Pericardium fibroblast (primary cell): Measurements from ENCODE around the gene SLC4A3. TPM values are rescaled to one million over a fixed set of nuclear protein-coding genes. Genes with fewer than 3 reads are reported as not detected.

ENCODE experiments used
- total RNA-seq: library from RNA; depleted of rRNA; stranded (reverse); fragments of >200 nt; gene quantifications from 2 replicates; pipeline ENCODE4 v1.2.3, GENCODE V29; 2015

SLC4A3 gene, protein sequence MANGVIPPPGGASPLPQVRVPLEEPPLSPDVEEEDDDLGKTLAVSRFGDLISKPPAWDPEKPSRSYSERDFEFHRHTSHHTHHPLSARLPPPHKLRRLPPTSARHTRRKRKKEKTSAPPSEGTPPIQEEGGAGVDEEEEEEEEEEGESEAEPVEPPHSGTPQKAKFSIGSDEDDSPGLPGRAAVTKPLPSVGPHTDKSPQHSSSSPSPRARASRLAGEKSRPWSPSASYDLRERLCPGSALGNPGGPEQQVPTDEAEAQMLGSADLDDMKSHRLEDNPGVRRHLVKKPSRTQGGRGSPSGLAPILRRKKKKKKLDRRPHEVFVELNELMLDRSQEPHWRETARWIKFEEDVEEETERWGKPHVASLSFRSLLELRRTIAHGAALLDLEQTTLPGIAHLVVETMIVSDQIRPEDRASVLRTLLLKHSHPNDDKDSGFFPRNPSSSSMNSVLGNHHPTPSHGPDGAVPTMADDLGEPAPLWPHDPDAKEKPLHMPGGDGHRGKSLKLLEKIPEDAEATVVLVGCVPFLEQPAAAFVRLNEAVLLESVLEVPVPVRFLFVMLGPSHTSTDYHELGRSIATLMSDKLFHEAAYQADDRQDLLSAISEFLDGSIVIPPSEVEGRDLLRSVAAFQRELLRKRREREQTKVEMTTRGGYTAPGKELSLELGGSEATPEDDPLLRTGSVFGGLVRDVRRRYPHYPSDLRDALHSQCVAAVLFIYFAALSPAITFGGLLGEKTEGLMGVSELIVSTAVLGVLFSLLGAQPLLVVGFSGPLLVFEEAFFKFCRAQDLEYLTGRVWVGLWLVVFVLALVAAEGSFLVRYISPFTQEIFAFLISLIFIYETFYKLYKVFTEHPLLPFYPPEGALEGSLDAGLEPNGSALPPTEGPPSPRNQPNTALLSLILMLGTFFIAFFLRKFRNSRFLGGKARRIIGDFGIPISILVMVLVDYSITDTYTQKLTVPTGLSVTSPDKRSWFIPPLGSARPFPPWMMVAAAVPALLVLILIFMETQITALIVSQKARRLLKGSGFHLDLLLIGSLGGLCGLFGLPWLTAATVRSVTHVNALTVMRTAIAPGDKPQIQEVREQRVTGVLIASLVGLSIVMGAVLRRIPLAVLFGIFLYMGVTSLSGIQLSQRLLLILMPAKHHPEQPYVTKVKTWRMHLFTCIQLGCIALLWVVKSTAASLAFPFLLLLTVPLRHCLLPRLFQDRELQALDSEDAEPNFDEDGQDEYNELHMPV
- total RNA-seq = 3.4 and 9.3 TPM in 2 replicates

DNA sequence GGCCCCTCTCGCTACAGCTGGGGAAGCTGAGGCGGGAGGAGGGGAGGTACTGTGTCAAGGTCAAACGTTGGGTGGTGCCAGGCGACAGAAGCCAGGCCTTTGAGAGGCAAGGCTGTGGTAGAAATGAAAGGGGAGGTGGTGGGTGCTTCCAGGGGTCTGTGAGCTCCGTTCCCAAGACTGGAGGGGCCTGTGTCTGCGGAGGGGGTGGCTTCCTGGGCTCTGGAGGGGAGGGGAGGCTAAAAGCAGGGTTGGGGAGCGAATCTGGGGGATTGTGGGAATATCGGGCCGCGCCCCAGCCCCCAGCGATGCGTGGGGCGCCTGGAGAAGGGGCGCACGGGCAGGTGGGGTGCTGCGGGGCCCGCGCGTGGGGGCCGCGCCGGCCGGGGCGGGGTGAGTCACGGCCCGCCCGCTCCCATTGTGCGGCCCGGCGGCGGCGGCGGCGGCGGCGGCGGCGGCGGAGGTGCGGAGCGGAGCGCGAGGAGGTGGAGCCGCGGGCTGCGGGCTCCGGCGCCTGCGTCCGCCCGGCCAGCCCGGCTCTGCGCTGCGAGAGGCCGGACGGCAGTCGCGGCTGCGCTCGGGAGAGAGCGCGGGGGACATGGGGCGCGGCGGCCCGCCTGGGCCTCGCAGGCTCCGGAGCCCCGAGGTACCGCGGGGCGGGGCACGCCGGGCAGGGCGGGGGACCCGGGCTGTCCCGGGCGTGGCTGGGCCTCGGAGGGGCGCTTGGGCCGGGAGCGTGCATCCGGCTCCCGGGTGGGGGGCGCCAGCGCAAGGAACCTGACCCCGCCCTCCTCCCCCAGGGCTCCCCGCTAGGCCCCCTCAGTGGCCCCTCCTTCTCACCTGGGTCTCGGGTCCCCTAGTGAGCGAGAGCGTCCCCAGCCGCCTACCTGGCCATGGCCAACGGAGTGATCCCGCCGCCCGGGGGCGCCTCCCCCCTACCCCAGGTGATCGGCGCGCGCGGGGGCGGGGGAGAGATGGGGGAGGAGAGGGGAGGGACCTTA, at the start of gene SLC4A3:
Gene SLC4A3, plus strand, starts transcription at position 528 of the 998 bp plus-strand sequence. Its CDS starts 363 bp downstream, at position 891.

DNA sequence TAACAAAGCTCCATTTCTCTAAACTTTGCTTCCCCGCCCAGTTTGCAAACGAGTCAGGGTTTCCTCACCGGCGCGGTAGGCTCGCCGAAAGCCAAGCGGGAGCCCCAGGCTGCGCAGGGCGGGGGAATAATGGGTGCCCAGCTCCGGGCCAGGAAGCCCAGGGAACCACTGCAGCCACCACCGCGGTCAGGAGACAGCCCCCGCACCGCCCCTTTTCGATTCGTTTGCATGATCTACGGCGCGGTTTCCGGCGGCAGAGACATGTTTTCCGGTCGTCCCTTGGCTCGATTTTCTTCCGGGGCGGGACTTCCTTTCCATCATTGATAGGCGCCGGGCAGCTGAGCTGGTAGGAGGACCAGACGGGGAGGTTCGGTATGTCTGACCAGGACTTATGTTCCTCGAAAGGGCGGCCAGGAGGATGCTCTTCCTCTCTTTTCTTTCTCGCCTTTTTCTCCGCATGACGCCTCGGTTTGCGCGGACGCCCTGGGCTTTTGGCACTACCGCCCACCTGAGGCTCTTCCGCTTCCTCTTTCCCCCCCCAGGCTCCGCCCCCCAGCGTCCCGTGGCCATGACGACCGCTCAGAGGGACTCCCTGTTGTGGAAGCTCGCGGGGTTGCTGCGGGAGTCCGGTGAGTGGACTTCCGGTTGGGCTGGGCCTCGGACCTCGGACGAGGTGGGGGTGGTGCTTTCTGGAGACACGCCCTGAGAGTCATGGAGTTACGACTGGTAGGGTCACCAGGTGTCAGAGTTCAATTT, 29.7 kb upstream of the SLC4A3 start, which contains the start of gene STK11IP:
Gene STK11IP, plus strand, starts transcription at position 306 of the 756 bp plus-strand sequence. Its CDS starts 263 bp downstream, at position 569.

Other genes starting within 250 kb of the SLC4A3 start
- 58.1 and 63.8 TPM in 2 replicates for gene DNPEP, start 239.7 kb upstream of the SLC4A3 start, total RNA-seq
- gene DES, start 209.3 kb upstream of the SLC4A3 start, total RNA-seq = 98.0 and 165 TPM in 2 replicates
- gene SPEG, start 192.8 kb upstream of the SLC4A3 start, total RNA-seq = 22.5 and 32.4 TPM in 2 replicates
- gene GMPPA, start 128.7 kb upstream of the SLC4A3 start, total RNA-seq = 34.4 and 70.1 TPM in 2 replicates
- gene ASIC4, start 113.1 kb upstream of the SLC4A3 start, total RNA-seq = 0.23 TPM in 1 of 2 replicates, not detected in the other
- gene CHPF, start 83.8 kb upstream of the SLC4A3 start, total RNA-seq = 371 and 527 TPM in 2 replicates
- gene TMEM198, start 83.6 kb upstream of the SLC4A3 start, total RNA-seq = 1.9 and 10.2 TPM in 2 replicates
- 108 and 140 TPM in 2 replicates for gene OBSL1, start 56.1 kb upstream of the SLC4A3 start, total RNA-seq
- gene INHA, start 55.3 kb upstream of the SLC4A3 start, total RNA-seq = 1.1 TPM in 1 of 2 replicates, not detected in the other
- gene STK11IP, start 29.8 kb upstream of the SLC4A3 start, total RNA-seq = 7.9 and 16.8 TPM in 2 replicates